MM.1S (cell line): ENCODE data around the gene CD48.

Experiments used
- DNase-seq: peaks from one replicate; pipeline ENCODE4 v3.0.0-alpha.2; 2015
- H2AFZ ChIP-seq: fragments of 300-600 bp; sonication (generic); 2 replicates; pipeline ENCODE4 v1.6.0; 2016; ENCODE audit warnings: antibody characterized with exemption, low read length
- H3F3A ChIP-seq: fragments of 300-600 bp; sonication (generic); 2 replicates; pipeline ENCODE4 v1.6.1; 2016; ENCODE audit warnings: mild to moderate bottlenecking, antibody characterized with exemption, low read length, moderate library complexity, mixed read lengths; ENCODE audit not compliant: insufficient read depth
- H3K27ac ChIP-seq: fragments of 300-600 bp; sonication (generic); 2 replicates; pipeline ENCODE4 v1.5.1; 2016; ENCODE audit warnings: mild to moderate bottlenecking, low read length
- H3K27me3 ChIP-seq: fragments of 300-600 bp; sonication (generic); replicated peaks from 2 replicates; pipeline ENCODE4 v1.6.0; 2016; ENCODE audit warnings: low read length; ENCODE audit not compliant: insufficient read depth
- H3K36me3 ChIP-seq: fragments of 300-600 bp; sonication (generic); replicated peaks from 2 replicates; pipeline ENCODE4 v1.6.1; 2016; ENCODE audit warnings: mild to moderate bottlenecking, low read length, mixed read lengths; ENCODE audit not compliant: insufficient read depth
- H3K4me1 ChIP-seq: fragments of 300-600 bp; sonication (generic); 2 replicates; pipeline ENCODE4 v1.6.1; 2016; ENCODE audit warnings: low read length, mixed read lengths
- H3K4me2 ChIP-seq: fragments of 300-600 bp; sonication (generic); 2 replicates; pipeline ENCODE4 v1.6.0; 2016; ENCODE audit warnings: low read depth, low read length
- H3K4me3 ChIP-seq: fragments of 300-600 bp; sonication (generic); 2 replicates; pipeline ENCODE4 v1.5.1; 2016; ENCODE audit warnings: low read length, mixed read lengths
- H3K79me2 ChIP-seq: fragments of 300-600 bp; sonication (generic); 2 replicates; pipeline ENCODE4 v1.6.1; 2016; ENCODE audit warnings: mixed run types, low read length, mixed read lengths
- H3K9ac ChIP-seq: fragments of 300-600 bp; sonication (generic); 2 replicates; pipeline ENCODE4 v1.6.1; 2016; ENCODE audit warnings: low read length, mixed read lengths
- H3K9me2 ChIP-seq: fragments of 300-600 bp; sonication (generic); replicated peaks from 2 replicates; pipeline ENCODE4 v1.6.1; 2016; ENCODE audit warnings: mild to moderate bottlenecking, low read length, mixed read lengths; ENCODE audit not compliant: insufficient read depth
- H3K9me3 ChIP-seq: fragments of 300-600 bp; sonication (generic); replicated peaks from 2 replicates; pipeline ENCODE4 v1.6.1; 2016; ENCODE audit warnings: mild to moderate bottlenecking, low read length, mixed read lengths; ENCODE audit not compliant: insufficient read depth
- H4K20me1 ChIP-seq: fragments of 300-600 bp; sonication (generic); 2 replicates; pipeline ENCODE4 v1.6.1; 2016; ENCODE audit warnings: mild to moderate bottlenecking, low read length, moderate library complexity, mixed read lengths; ENCODE audit not compliant: insufficient read depth
- EZH2 ChIP-seq: fragments of 300-600 bp; sonication (generic); optimal IDR thresholded peaks from 2 replicates; pipeline ENCODE3; 2017; ENCODE audit warnings: low read depth, mild to moderate bottlenecking, antibody characterized with exemption, low read length, mixed read lengths
- EZH2phosphoT487 ChIP-seq: fragments of 300-600 bp; sonication (generic); IDR thresholded peaks from 2 replicates; pipeline ENCODE4 v1.6.1; 2018; ENCODE audit warnings: antibody characterized with exemption, low read length
- TF ChIP-seq, protein P1 (sequence below): fragments of 300-600 bp; sonication (generic); IDR thresholded peaks from 2 replicates; pipeline ENCODE4 v1.5.1; 2016; ENCODE audit warnings: antibody characterized with exemption, low read length, mixed read lengths

CD48 gene

DNA sequence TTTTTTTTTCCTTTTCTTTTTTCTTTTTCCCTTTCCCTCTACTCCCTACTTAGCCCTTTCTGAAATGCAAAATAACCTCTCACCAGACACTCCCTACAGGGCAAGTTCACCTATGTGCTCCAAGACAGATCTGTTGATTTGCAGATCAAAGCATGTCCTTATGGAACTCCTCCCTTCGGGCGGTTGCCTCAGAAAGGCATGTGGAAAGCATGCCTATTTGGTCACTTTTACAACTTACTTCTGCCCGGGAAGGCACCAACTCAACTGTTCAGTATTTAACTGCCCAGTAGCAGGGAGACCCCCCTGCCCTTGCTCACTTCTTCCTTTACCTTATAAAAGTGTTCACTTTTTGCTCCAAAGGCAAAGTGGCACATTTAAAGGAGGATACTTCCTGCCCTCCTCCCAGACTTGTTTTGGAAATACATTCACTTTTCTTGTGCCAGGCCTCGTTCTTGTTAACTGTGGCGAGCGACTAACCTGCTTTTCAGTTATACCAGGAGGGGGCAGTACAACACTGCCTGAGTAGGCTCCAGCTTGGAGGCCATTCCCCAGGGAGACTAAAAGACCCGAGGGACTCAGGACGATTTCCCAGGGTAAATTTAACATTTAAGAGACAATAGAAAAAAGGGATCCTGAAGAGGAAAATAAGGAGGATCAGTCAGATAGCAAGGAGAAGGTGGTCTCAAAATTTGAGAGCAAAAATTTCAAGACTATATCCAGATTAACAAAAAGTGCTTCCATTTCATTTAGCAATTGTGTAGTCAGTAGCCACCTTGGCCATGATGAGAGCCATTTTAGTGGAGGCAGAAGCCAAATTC lies 15.1 kb upstream of the CD48 start:
- H3K9me2 ChIP-seq: no peaks in the 10 kb centered on the region
- DNase-seq: peak; percentile 91
- TF ChIP-seq, protein P1, sequence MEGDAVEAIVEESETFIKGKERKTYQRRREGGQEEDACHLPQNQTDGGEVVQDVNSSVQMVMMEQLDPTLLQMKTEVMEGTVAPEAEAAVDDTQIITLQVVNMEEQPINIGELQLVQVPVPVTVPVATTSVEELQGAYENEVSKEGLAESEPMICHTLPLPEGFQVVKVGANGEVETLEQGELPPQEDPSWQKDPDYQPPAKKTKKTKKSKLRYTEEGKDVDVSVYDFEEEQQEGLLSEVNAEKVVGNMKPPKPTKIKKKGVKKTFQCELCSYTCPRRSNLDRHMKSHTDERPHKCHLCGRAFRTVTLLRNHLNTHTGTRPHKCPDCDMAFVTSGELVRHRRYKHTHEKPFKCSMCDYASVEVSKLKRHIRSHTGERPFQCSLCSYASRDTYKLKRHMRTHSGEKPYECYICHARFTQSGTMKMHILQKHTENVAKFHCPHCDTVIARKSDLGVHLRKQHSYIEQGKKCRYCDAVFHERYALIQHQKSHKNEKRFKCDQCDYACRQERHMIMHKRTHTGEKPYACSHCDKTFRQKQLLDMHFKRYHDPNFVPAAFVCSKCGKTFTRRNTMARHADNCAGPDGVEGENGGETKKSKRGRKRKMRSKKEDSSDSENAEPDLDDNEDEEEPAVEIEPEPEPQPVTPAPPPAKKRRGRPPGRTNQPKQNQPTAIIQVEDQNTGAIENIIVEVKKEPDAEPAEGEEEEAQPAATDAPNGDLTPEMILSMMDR: peak; percentile 99
- TF ChIP-seq EZH2 (no peak), EZH2phosphoT487 (no peak)
- H3K36me3 ChIP-seq: no peaks in the 10 kb centered on the region
- H3K4me1 ChIP-seq: peaks cover 23% of the 10 kb centered on the region
- no peaks in the 10 kb centered on the region for H3K27me3 ChIP-seq
- H3K4me3 ChIP-seq: peak overlapping the region; percentile 15
- H3F3A ChIP-seq: peaks cover 9% of the 10 kb centered on the region
- H3K9ac ChIP-seq: peak overlapping the region; percentile 26; the same call in 1 of the 2 replicates
- peak overlapping the region; percentile 56; the same call in 1 of the 2 replicates for H3K27ac ChIP-seq
- H2AFZ ChIP-seq: peak overlapping the region; percentile 78
- no peaks in the 10 kb centered on the region for H4K20me1 ChIP-seq
- peak overlapping the region; percentile 70 for H3K4me2 ChIP-seq
- H3K9me3 ChIP-seq: no peaks in the 10 kb centered on the region
- H3K79me2 ChIP-seq: no peaks in the 10 kb centered on the region

DNA sequence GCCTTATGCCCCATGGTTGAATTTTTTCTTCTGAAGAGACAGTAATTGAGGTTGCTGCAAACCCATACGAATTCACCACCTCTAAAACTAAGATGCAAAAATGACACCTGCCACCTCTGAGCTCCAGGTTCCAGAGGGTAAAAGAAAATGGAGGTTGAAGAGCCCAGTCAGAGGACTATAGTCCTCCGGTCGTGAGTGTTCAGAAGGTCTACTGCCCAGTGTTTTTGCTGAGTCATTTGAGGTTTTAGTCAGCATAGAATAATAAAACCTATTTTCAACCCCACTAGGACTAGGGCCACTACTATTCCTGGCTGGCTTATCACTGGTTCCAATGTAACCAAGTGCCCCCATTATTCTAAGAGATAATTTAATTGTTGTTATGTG lies 14.5 kb upstream of the CD48 start:
- Histone ChIP-seq H3K27me3 (no peaks in the 10 kb centered on the region), H3K36me3 (no peaks in the 10 kb centered on the region), H3K9me3 (no peaks in the 10 kb centered on the region), H3K79me2 (no peaks in the 10 kb centered on the region), H3F3A (peaks cover 9% of the 10 kb centered on the region), H3K4me1 (peaks cover 23% of the 10 kb centered on the region), H3K9ac (peak overlapping the region; percentile 23; the same call in 1 of the 2 replicates), H3K4me3 (peak overlapping the region; percentile 14; the same call in 1 of the 2 replicates), H3K4me2 (peak overlapping the region; percentile 70), H3K9me2 (no peaks in the 10 kb centered on the region), H2AFZ (peak overlapping the region; percentile 78), H4K20me1 (no peaks in the 10 kb centered on the region), H3K27ac (peak overlapping the region; percentile 56; the same call in 1 of the 2 replicates)
- no peak for TF ChIP-seq EZH2phosphoT487
- TF ChIP-seq EZH2: no peak
- TF ChIP-seq, protein P1: no peak
- DNase-seq: peak; percentile 77

DNA sequence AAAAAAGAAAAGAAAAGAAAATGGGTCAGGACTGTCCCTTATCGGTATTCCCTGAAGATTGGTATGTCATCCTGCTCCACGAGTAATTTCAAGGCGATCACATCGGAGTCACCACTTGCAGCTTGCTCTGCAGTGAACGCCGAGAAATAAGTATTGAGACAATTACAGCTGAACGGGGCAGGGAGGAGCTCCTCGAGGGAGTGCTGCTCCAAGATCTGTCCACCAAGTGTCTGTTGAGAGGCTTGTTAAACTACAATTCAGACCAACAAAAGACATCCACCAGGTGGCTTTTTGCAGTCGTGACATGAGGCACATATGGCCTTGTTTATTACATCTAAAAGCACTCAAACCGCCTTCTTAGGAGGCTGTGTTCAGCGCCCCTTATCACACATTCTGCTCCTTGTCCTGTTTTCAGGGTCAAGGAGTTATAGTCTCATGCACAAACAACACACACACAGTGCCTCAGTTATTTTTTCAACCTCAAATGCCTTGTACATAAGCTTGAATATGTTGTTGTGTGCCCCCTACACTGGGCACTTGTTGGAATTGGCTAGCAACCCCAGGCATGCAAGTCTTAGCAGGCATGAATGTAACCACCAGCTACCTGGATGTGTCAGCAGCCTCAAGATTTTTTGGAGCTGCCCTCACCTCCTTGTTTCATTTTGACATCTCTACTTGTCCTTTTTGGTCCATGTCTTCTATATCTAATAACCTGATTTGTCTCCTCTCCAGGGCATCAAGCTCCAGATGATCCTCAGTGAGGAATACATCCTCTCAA lies 13.0 kb upstream of the CD48 start:
- no peak overlapping the region for H3K4me3 ChIP-seq
- peak; percentile 28 for DNase-seq
- no peak overlapping the region for H3K4me2 ChIP-seq

More for the DNA sequence above, 13.0 kb upstream of the CD48 start:
- H3F3A ChIP-seq: peaks cover 9% of the 10 kb centered on the region
- H3K9me3 ChIP-seq: no peaks in the 10 kb centered on the region
- H2AFZ ChIP-seq: no peak overlapping the region
- H3K36me3 ChIP-seq: no peaks in the 10 kb centered on the region
- no peak overlapping the region for H3K27ac ChIP-seq
- no peaks in the 10 kb centered on the region for H3K27me3 ChIP-seq
- H3K9me2 ChIP-seq: no peaks in the 10 kb centered on the region
- peaks cover 23% of the 10 kb centered on the region for H3K4me1 ChIP-seq
- no peak overlapping the region for H3K9ac ChIP-seq
- no peaks in the 10 kb centered on the region for H3K79me2 ChIP-seq
- TF ChIP-seq EZH2: no peak
- no peak for TF ChIP-seq EZH2phosphoT487
- TF ChIP-seq, protein P1: no peak
- no peaks in the 10 kb centered on the region for H4K20me1 ChIP-seq
